Measurements from ENCODE around the gene ADIPOR2.
"Not testable (repeated sequence)": the region's sequence is repeated elsewhere in the genome, so short reads cannot be mapped to it uniquely, and the experiment has no call there.

The ADIPOR2 gene

DNA sequence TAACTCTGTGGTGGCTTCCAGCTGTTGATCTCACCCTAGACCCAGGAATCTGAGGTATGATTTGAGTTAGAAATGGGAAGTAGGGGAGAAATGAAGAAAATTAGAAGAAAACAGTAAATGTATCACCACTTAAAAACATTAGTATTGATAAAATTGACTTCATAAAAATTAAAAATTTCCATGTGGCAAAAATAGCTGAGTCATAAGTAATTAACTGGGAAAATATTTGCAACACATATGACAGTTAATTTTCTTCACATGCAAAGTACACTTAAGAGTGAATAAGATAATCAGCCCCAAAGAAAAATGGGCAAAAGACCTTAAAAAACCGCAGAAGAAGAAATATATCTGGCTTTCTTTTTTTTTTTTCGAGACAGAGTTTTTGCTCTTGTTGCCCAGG, 25.5 kb upstream of the ADIPOR2 start:
- no peak for DNase-seq (ENCODE audit: low read depth, low spot score)

DNA sequence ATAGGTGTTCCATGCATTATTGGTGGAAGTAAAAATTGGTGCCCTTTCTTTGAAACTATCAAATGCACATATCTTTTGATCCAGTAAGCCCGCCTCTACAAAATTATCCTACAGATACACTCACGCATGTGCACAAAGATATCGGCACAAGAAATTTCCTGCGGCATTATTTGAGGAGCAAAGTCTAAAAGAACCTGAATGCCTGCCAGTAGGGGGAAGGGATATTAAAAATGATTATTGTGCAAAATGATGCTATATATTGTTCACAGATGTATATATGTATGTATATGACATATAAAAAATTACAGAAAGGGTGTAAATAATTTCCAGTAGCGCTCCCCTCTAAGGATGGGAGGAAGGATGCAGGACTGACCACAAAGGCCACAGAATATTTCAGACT, 24.7 kb upstream of the ADIPOR2 start:
- DNase-seq (ENCODE audit: low read depth, low spot score), result no peak

DNA sequence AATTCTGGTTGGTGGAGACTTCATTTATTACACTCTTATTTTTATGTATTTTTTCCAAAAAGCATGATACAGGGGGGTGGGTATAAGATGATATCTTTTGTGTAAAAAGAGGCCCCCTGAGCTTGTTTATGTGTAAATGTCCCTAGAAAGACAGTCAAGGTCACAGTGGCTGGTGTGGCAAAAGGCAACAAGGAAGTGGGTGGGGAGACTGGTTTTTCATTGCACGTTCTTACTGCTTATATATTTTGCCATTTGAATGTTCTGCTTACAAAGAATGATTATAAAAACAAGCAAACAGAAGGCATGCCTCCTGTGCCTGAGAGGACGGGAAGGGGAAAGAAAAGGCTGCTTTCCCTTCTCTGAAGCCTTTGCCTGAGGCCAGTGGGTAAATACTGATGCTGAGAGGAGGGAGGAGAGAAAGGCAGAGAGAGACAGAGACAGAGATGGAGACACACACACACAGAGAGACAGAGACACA, 24.1 kb upstream of the ADIPOR2 start:
- DNase-seq (ENCODE audit: low read depth, low spot score), result no peak

DNA sequence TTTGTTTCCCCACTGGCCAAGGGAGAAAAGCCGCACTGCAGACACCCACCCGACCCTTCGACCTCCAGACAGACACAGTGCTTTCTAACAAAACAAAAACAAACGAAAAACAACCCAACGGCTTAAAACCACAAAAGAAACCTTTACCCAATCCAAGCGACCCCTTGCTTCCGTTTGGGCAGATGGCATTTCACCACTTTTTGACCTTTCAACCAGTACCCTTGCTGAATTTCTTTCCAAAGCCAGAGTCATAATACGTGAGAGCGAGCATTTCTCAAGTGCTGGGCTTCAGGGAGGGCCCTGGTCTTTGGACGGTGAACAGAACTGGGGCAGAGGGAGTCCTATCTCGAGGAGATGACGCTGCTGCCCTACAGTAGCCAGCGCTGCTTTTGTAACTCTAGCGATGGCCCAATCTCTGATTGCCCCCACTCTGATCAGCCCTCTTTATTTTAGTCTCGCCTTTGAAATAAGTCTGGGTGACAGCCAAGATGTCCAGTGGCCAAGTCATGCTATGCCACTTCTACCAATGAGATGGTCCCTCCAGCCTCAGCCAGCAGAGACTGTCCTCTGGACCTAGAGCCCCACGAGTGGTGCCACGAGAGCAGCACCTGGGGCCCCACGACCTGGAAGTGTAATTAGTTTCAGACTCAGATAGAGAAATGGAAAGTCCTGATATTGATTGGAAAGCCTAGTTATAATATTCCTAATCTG, 21.9 kb upstream of the ADIPOR2 start:
- no peak for DNase-seq (ENCODE audit: low read depth, low spot score)

DNA sequence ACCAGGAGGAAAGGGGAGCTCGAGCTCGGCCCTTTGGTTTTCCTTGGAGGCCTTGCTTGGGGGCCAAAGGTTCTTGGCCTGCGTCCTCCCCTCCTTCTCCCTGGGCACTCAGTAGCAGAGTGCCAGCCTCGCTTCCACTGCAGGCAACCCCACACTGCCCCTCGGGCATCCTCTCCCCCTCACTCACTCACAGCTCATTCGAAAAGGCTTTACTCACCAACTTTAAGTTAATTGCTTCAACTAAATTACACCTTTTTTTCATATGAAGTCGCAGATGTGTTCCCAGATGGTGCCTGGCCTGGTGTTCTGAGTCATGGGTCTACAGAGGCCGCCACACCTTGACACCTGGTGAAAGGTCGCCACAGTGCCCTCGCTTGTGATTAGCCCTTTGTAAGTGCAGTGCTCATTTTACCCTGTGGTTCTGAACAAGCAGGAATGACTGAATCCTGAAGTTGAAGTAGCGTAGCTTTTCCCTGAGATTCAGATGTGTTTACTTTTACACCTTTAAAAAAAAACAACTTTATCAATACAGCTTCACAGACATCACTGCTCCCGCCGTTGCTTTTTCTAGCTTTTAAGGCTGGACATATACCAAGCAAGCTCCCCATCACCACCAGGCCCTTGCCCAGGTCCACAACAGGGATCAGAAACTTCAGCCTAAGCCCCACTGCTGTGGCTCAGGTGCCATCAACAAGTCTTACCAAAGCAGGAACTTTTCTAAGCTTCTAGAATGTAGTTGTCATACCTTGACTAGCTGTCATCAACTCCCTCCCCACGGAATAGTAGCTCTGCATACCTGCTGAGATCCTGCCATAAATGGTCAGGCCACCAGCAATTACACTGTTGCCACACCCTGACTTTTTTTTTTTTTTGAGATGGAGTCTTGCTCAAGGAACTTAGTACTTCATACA, 20.3 kb upstream of the ADIPOR2 start:
- no peak for DNase-seq (ENCODE audit: low read depth, low spot score)

DNA sequence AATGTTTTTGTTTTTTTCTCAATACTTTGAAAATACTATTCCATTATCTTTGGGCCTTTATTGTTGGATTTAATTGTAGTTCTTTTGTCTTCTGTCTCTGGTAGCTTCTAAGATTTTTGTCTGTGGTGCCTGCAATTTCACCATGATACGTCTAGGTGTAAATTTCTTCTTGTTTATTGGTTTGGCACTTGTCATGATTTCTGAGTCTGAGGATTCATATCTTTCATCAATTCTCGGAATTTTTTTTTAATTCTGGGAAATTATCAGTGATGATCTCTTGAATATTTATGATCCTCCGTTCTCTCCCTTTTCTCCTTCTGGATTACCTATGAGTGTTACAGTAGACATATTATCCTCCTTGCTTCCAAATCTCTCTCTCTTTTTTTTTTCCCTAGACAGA, 14.8 kb upstream of the ADIPOR2 start:
- DNase-seq (ENCODE audit: low read depth, low spot score), result no peak

DNA sequence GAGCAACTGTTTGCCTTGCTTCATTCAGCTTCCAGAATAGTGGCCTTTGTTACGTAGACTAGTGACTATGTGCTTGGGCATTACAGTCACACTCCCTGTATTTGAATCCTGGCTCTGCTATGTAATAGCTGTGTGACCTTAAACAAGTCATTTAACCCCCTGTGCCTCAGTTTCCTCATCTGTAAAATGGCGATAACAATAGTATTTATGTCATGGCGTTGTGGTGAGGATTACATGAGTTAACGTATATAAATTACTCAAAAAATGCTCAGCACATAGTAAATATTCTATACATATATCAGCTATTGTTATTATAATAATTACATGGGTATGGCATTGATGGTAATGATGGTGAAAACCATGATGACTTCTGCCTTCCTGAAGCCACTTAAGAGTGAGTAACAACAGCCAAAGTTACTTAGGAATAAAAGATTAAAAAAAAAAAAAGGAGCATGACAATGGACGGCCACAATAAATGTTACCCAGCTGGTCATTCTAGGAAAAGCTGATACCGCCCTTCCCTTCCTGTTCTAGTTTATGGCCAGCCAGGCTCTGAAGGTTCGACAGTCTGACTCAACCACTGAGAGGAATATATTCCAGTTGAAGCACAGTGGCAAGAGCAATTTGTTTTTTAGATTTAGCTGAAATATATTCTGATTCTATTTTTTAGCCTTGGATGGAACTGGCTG, 9.9 kb upstream of the ADIPOR2 start:
- no peak for DNase-seq (ENCODE audit: low read depth, low spot score)

DNA sequence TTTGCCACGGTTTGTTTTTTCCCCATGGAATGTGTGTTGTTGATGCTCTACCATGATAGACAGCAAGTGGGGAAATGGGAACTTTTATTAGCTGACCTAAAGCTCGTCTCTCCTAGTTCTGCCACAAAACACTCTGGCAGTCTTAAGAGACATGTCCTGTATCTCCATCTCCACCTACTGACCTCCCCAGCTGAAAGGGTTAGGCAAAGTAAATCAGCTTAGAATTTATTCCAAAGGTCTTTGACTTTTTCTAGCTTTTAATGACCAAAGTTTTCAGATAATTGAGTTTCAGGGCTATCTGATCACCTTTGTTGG, 9.4 kb upstream of the ADIPOR2 start:
- no peak for DNase-seq (ENCODE audit: low read depth, low spot score)

DNA sequence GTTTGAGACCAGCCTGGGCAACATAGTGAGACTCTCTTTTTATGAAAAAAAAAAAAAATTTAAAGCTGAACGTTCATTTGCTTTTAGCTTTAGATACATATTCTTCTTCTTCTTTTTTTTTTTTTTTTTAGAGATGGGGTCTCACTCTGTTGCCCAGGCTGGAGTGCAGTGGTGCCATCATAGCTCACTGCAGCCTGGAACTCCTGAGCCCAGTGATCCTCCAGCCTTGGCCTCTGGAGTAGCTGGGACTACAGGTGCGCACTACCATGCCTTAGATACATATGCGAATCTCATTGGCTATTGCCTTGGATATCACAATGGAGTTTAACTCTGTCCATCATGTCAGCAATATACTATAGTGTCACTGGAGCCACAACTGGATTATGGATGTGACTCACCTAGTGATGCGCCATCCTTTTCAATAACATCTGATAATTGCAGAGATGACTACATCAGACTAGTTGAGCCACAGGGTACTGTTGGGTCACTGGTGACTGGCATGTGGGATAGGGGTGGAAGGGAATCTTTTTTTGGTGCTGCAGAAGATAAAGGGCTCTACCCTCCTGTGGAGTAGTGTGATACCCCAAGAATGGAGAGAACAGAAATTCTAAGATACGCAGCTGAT, 2.7 kb upstream of the ADIPOR2 start:
- DNase-seq (ENCODE audit: low read depth, low spot score), result no peak

DNA sequence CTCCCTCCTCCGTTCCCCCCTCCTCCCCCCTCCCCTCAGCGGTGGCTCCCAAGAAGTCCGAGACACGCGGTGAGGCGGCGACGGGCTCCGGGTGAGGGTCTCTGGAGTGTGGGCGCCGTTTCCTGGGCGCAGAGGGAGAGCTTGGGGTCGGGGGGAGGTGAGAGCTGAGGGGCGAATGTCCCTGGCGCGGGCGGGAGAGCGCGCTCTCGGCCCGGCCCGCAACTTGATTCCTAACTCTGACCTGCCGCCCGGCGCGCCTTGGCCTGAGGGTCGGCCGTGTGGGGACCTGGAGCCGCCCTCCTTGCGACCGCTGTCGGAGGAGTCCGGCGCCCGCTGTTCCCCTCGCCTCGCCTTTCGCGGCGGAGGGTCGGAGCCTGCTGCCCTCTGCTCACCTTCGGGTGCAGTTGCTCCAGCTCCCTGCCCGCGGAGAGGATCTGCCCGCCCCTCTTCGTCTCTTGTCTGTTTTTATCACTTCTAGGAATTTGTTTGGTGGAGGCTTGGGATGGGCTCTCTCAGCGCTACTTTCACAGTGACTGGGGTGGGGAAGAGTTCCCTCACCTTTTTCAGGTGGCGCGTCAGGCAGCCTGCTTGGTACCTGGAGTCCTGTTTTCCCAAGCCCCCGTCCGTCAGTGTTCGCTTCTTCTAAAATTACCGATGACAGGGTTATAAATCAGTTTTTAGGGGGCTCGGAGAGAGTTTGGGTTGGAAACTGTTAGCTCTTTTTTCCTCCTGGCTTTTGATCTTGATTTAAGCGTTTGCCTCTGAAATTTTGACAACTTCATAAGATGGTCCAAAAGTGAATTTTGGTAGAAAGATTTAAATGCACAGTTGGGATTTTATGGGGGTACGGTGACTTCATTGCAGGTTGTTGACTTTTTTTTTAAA, 495 bp downstream of the ADIPOR2 start:
- no peak for DNase-seq (ENCODE audit: low read depth, low spot score)

DNA sequence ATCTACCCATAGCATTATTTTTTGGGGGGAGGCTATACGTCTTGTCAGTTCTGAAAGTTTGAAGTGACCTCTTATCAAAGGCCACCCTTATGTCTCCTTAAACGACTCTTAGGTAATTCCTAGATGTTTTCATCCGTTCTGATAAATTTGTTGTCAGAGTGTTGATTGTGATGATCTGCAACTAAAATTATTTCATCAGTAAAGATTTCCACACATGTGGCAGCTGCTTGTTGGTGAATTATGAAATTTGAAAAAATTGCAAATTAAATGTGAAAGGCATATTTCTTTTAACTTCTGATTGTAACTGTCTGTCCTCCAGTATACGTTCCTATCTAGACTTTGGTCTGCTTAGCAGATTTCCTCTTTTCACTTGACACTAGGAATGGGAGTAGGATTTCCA, 1.4 kb downstream of the ADIPOR2 start:
- no peak for DNase-seq (ENCODE audit: low read depth, low spot score)

DNA sequence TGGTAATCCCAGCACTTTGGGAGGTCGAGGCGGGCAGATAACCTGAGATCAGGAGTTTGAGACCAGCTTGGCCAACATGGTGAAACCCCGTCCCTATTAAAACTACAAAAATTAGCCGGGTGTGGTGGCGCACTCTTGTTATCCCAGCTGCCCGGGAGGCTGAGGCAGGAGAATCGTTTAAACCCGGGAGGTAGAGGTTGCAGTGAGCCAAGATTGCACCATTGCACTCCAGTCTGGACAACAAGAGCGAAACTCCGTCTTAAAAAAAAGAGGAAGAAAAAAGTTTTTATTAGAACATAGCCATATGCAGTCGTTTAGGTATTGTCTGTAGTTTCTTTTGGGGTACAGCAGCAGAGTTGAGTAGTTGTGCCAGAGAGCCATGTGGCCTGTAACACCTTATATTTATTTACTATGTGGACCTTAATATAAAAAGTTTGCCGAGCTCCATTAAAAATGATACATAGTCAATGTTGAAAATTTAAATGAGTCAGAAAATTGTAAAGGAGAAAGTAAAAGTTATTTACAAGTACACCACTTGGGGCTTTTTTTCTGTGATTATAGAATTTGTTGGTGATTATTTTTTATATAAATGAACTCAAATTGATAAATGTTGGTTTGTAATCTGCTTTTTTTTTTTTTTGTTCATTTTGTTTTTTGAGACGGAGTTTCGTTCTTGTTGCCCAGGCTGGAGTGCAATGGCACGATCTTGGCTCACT, 2.2 kb downstream of the ADIPOR2 start:
- no peak for DNase-seq (ENCODE audit: low read depth, low spot score)

DNA sequence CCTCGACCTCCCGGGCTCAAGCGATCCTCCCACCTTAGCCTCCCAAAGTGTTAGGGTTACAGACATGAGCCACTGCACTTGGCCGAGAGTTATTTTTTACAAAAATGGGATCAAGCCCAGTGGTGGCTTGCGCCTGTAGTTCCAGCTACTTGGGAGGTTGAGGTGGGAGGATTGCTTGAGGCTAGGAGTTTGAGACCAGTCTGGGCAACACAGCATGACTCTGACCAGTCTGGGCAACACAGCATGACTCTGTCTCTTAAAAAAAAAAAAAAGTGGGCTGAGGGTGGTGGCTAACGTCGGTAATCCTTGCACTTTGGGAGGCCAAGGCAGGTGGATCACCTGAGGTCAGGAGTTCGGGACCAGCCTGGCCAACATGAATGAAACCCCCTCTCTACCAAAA, 4.2 kb downstream of the ADIPOR2 start:
- not testable (repeated sequence) for DNase-seq (ENCODE audit: low read depth, low spot score)

DNA sequence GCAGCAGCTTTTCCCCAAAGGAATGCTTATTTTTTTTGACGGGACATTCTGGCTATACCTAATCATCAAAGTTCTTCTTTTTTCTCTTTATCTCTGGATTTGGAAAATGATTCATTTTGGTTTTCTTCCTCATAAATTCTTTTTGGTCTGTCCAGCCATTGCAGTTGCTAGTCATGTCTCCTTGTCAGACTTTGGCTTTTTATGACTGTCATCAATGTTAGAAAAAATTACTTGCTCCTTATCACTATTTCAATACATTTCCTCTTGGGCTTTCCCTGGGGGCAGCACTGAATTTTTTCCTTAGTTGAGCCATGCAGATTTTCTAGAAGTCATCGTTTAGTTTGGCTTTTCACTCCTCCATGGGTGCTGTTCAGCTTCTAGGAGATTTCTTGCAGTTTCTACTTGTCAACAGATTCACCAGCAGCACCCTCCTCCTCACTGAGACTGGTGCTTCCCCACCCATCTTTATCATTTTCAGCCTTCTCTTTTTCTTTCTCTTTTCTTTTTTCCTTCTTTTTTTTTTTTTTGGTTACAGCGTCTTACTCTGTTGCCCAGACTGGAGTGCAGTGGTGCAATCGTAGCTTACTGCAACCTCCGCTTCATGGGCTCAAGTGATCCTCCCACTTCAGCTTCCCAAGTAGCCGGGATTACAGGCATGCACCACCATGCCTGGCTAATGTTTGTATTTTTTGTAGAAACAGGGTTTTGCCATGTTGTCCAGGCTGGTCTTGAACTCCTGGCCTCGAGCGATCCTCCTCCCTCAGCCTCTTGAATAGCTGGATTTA, 5.2 kb downstream of the ADIPOR2 start:
- DNase-seq (ENCODE audit: low read depth, low spot score), result no peak

DNA sequence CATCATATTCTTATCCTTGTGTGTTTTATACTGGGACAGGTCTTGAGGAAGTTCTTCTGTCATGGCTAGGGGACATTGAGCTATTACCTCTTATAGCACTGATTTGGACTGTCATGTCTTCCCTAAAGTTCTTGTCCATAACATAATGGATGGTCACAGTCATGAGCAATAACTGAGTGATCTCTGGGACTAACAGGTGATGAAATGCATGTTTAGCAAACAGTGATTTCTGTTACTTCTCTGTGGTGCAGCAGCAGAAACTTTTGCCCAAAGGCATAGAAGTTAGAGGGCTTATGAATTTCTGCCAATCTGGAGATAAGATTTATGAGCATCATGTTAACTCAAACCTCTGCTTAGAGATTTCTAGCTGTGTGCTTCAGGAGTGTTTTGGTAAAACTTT, 5.9 kb downstream of the ADIPOR2 start:
- DNase-seq (ENCODE audit: low read depth, low spot score), result no peak

DNA sequence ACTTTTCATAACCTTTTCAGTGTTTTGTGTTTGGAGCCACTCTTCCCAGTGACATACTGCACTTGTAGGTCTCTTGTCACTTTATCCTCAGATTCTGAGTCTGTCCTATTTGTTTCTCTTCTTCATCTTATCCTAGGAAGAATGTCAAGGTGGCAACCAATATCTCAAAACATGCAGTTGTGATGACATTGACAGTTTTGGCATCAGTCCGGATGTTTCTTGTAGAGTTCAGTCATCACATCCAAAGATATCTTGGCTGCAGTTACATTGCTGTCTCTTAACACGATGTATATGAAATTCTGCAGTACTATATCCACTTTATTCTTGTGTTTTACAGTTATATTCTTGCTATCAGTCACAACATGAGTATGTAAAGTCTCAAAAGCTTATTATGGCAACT, 6.4 kb downstream of the ADIPOR2 start:
- no peak for DNase-seq (ENCODE audit: low read depth, low spot score)

DNA sequence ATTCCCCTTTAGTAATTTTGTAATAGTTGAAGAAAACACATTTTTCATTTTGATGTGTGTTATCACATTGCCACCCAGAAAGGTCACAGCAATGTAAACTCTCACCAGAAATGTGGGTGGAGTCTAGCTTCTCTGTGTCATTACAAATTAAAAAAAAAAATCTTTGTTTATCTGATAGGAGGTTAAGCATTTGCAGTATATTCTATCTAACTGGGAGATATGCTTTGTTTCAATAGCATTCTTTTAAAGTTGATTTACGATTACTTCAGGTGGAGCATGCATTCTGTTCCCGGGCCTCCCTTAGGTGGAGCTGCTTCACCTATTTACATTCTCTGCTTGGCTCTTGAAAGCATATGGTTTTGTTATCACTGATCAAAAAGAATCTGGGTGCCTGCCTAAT, 7.8 kb downstream of the ADIPOR2 start:
- no peak for DNase-seq (ENCODE audit: low read depth, low spot score)

DNA sequence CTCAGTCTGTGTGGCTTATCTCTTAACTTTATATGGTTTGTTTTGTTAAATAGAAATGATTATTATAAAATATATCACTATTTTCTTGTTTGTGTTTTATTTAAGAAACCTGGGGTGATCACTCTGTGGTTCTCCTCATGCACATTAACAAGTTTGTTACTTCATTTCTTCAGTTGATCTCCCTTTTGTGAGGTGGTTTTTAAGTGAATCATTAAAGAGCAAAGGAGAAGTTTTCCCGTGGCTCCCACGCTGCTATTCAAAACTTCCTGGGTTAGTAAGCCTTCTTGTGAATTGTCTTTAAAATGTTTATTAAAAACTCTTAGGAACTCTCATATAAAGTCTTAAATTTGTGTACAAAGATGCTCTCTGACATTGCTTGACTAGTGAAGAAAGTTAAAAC, 11.8 kb downstream of the ADIPOR2 start:
- DNase-seq (ENCODE audit: low read depth, low spot score), result no peak
